BJ (cell line): ENCODE data around the gene SLC10A7. TPM values are rescaled to one million over a fixed set of nuclear protein-coding genes. Genes with fewer than 3 reads are reported as not detected.

Experiments used
- CTCF ChIA-PET: fragments of 350-600 bp; formaldehyde crosslinking; extraction: SDS; loops from one replicate; lab custom pipeline; 2021; ENCODE audit warnings: antibody characterized with exemption, inconsistent platforms; lab: Yijun Ruan, JAX
- POLR2A ChIA-PET: fragments of 300-600 bp; sonication (Branson Sonifier 250); formaldehyde crosslinking; extraction: SDS; loops from one replicate; lab custom pipeline; 2021; ENCODE audit warnings: antibody characterized with exemption; lab: Charles Lee
- DNase-seq: peaks from one replicate; pipeline ENCODE4 v3.0.0-alpha.2; 2011; ENCODE audit warnings: low read depth
- H3K27me3 ChIP-seq: 2 replicates; pipeline ENCODE4 v1.6.0; 2011; ENCODE audit warnings: low read length; ENCODE audit not compliant: control insufficient read depth, insufficient read depth
- H3K36me3 ChIP-seq: 2 replicates; pipeline ENCODE4 v1.5.1; 2011; ENCODE audit warnings: low read length; ENCODE audit not compliant: control insufficient read depth, insufficient read depth
- H3K4me3 ChIP-seq: 2 replicates; pipeline ENCODE4 v1.5.1; 2011; ENCODE audit warnings: low read depth, mild to moderate bottlenecking, control low read depth, low read length
- CTCF ChIP-seq: IDR thresholded peaks from 2 replicates; pipeline ENCODE4 v1.5.1; 2011; ENCODE audit warnings: low read depth, mild to moderate bottlenecking, control low read depth, inconsistent platforms, low read length, moderate library complexity; ENCODE audit not compliant: insufficient read depth
- polyA plus RNA-seq: library from polyadenylated mRNA; depleted of rRNA; stranded (reverse); fragments of >200 nt; gene quantifications from 2 replicates; pipeline ENCODE4 v1.2.3, GENCODE V29; 2011; rRNA removed
- small RNA-seq: library from RNA; depleted of rRNA; stranded (forward); fragments of <200 nt; gene quantifications from one replicate; pipeline ENCODE3, GENCODE V24; 2012; ENCODE audit warnings: low replicate concordance, low read depth; ENCODE audit not compliant: insufficient read length

The SLC10A7 gene
- polyA plus RNA-seq, 1 experiment = 3.9 TPM

DNA sequence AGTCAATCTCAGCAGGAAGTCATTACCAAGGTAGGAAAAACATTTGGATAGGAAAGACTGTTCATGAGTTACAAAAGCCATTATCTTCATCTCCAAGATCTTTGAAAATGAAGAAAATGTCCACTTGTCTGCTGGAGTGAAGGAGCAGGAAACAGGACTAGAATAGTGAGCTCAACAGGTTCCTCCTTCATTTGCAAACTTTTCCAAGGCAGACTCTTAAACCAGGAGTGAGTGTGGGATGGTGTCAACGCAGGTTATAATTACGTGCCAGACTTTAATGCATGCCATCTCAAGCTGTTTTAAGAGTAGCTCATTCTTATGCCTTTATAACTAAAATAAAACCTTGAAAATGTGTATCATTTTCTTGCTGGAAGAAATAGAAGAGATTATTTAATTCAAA lies 310.9 kb downstream of the SLC10A7 start:
- H3K27me3 ChIP-seq = no peaks in the 10 kb centered on the region
- no peaks in the 10 kb centered on the region for H3K36me3 ChIP-seq
- no peak for DNase-seq
- H3K4me3 ChIP-seq = no peak overlapping the region
- TF ChIP-seq CTCF = no peak
- ChIA-PET CTCF (no interaction called here), POLR2A (no interaction called here)

DNA sequence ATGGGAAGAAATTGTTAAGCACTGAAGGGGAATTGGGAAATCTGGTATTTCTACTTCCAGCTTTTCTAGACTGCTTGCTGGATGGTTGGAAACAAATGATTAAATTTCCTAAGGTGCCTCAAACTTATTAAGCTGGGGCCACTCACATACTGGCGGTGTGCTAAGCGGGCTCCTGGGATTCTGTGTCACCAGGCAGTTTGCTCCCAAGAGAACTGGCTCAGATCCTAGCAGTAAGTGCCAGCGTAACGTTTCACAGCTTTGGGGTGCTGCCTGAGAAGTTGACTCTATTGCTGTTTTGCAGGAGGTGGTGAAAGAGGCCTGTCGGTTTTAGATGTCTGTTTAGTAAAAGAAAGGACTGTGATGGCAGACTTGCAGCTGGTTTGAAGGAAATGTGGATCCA lies 314.3 kb downstream of the SLC10A7 start:
- no peak for DNase-seq
- Histone ChIP-seq H3K4me3 (no peak overlapping the region), H3K27me3 (no peaks in the 10 kb centered on the region), H3K36me3 (no peaks in the 10 kb centered on the region)
- POLR2A ChIA-PET = no interaction called here
- CTCF ChIA-PET = interaction anchor here (1.5 kb wide), 1 partner anchor 12 kb away, joined by 3 read pairs; no protein-coding TSS in a partner anchor
- TF ChIP-seq CTCF = no peak

Small RNA genes lying within 50 kb of the gene (small RNA-seq; reads per million reads assigned to genes)
- not detected for gene MIR7849

Other genes with a start within 250 kb of the SLC10A7 start
- gene POU4F2, start 117.0 kb upstream of the SLC10A7 start, polyA plus RNA-seq = not detected in 2 replicates